ACC112 (cell line): ENCODE measurements around the gene MRPL43.

Source experiments
- H2AFZ ChIP-seq: fragments of 200-600 bp; sonication (generic); one replicate; pipeline ENCODE4 v1.6.0; 2017; ENCODE audit warnings: antibody characterized with exemption, low read length; ENCODE audit not compliant: unreplicated experiment
- H3K27ac ChIP-seq: fragments of 200-600 bp; sonication (generic); 2 replicates; pipeline ENCODE4 v1.5.1; 2014; ENCODE audit warnings: low read depth, mild to moderate bottlenecking, antibody characterized with exemption, low read length, moderate library complexity
- H3K27me3 ChIP-seq: fragments of 200-600 bp; sonication (generic); 2 replicates; pipeline ENCODE4 v1.6.1; 2014; ENCODE audit warnings: mild to moderate bottlenecking, antibody characterized with exemption, low read length, moderate library complexity, mixed read lengths; ENCODE audit not compliant: insufficient read depth
- H3K36me3 ChIP-seq: fragments of 200-600 bp; sonication (generic); 2 replicates; pipeline ENCODE4 v1.6.1; 2016; ENCODE audit warnings: mild to moderate bottlenecking, antibody characterized with exemption, low read length, moderate library complexity, mixed read lengths; ENCODE audit not compliant: insufficient read depth
- H3K4me1 ChIP-seq: fragments of 200-600 bp; sonication (generic); one replicate; pipeline ENCODE4 v1.6.1; 2016; ENCODE audit warnings: low read length, mixed read lengths; ENCODE audit not compliant: insufficient read depth, unreplicated experiment, control insufficient read depth
- H3K4me3 ChIP-seq: fragments of 200-600 bp; sonication (generic); 2 replicates; pipeline ENCODE4 v1.5.1; 2014; ENCODE audit warnings: mild to moderate bottlenecking, low read depth, low read length
- H3K79me2 ChIP-seq: fragments of 200-600 bp; sonication (generic); one replicate; pipeline ENCODE4 v1.6.0; 2016; ENCODE audit warnings: low read length; ENCODE audit not compliant: control insufficient read depth, unreplicated experiment, insufficient read depth

The MRPL43 gene

GRCh38 chr10:101010329-101010728 is 23.0 kb upstream of the MRPL43 start:
- Histone ChIP-seq H3K79me2 (no peaks in the 10 kb centered on the region), H2AFZ (no peak overlapping the region), H3K27me3 (no peaks in the 10 kb centered on the region), H3K4me1 (peaks cover 35% of the 10 kb centered on the region), H3K4me3 (no peak overlapping the region), H3K36me3 (peaks cover 8% of the 10 kb centered on the region; the same call in 1 of the 2 replicates), H3K27ac (no peak overlapping the region)

- peaks cover 8% of the 10 kb centered on the region; the same call in 1 of the 2 replicates for H3K36me3 ChIP-seq
- H3K4me1 ChIP-seq: peaks cover 26% of the 10 kb centered on the region
- H3K27me3 ChIP-seq: no peaks in the 10 kb centered on the region
- peaks cover under 1% of the 10 kb centered on the region for H3K79me2 ChIP-seq
- no peak overlapping the region for H3K27ac ChIP-seq
- no peak overlapping the region for H3K4me3 ChIP-seq
- no peak overlapping the region for H2AFZ ChIP-seq
Measured at GRCh38 chr10:101008823-101009423, 21.6 kb upstream of the MRPL43 start.

DNA sequence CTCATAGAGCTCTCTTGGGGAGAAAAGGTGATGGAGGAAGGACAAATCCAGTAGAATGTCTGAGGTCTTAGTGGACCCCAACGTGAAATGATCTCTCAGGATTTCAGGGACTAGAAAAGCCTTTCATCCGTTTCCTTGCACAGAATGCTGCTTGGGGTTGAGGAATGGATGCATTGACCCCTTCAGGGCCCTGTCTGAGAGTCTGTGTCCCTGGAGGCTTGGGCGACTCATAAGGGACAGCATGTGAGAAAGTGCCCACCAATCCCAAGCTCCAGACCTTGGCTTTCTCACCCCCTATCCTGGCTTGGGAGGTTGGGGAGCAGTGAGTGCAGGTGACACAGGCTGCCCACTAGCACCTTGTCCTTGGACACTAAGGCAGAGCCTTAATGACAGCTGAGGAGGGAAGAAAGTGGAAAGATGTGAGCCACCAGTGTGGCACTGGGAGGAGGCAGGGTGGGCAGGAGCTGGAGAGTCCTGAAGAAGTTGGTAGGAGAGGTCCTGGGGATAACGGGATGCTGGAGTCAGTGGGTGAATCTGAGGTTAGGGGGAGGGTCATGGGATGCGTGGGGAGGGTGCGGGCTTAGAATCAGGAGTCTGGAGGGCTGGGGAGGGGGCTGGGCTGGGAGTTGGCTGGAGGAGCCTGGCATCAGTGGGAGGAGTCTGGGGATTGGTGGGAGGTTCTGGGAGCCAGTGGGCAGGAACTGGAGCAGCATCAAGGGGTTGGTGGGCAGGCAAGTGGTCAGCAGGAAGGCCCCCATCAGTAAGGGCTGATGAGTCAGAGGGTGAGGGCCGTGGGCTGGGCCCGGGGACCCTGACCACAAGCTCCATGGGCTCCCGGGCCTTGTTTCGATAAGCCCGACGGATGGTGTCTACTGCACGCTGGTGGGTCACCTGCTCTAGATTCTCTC is 20.9 kb upstream of the MRPL43 start:
- Histone ChIP-seq H3K27ac (no peak overlapping the region), H3K4me3 (no peak overlapping the region), H3K36me3 (peaks cover 10% of the 10 kb centered on the region), H2AFZ (no peak overlapping the region), H3K27me3 (no peaks in the 10 kb centered on the region), H3K79me2 (peaks cover 7% of the 10 kb centered on the region), H3K4me1 (peaks cover 21% of the 10 kb centered on the region)

DNA sequence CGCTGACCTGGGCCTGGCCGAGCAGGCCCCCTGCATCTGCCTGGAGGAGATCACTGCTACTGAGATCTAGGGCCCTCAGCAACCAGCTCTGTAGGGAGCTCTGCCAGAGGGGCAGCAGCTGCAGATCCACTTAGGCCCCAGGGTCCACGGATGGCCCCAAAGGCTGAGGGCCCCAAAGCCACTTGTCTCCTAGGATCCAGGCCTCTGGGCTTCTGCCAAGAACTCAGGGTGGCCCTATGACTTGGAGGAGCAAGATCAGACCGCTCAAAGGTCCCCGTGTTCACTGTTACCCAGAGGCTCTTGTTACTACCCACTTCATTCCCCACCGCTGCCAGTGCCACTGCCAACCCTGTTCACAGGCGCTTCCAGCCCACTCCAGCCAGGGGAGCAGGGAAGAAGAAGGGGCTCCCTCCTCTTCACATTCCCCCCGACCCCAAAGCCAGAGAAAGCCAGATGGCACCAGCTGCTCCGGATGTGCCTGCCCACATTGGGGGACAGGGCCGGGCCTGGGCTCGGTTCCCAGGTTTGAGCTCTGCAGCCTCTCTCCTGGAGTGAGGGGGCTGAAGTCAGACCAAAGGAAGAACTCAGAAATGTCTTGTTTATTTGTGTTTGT is 19.9 kb upstream of the MRPL43 start:
- Histone ChIP-seq H3K36me3 (peaks cover 14% of the 10 kb centered on the region), H3K27ac (peak overlapping the region; percentile 46; the same call in 1 of the 2 replicates), H3K4me1 (peaks cover 23% of the 10 kb centered on the region), H3K4me3 (no peak overlapping the region), H2AFZ (no peak overlapping the region), H3K27me3 (no peaks in the 10 kb centered on the region), H3K79me2 (peaks cover 17% of the 10 kb centered on the region)

GRCh38 chr10:101006593-101007098 is 19.3 kb upstream of the MRPL43 start:
- Histone ChIP-seq H3K36me3 (peaks cover 14% of the 10 kb centered on the region), H3K4me3 (no peak overlapping the region), H3K27me3 (no peaks in the 10 kb centered on the region), H2AFZ (no peak overlapping the region), H3K4me1 (peaks cover 28% of the 10 kb centered on the region), H3K79me2 (peaks cover 23% of the 10 kb centered on the region), H3K27ac (0 out of 2 replicates have a peak overlapping the region, but pooled peaks have one; percentile 46)

DNA sequence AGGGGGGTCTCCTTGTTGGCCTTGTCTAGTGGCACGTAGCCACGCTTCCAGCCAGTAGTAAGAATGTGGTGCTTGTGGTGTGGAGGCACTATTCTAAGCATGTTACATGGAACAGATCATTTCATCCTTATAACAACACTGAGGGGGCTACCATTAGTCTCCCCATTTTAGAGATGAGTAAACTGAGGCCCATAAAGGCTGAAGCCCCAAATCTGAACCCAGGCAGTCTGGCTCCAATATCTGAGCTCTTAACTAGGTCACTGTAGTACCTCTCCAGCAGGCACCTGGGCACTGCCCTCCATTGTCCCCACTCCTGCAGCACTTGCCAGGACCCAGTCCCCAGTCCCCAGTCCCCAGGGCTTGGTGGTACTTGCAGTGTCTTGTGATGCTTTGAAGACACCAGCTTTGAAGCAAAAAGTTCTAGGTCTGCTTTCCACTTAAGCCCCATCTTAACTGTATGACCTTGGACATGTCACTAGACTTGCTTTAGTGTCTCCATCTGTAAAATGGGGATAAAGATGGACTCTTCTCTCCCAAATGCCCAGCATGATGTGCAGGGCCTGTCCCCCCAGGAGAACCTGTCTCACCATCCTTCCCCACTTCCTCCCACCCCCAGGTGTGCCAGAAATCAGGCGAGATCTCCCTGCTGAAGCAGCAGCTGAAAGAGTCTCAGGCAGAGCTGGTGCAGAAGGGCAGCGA is 18.7 kb upstream of the MRPL43 start:
- H3K79me2 ChIP-seq: peaks cover 29% of the 10 kb centered on the region
- no peak overlapping the region for H3K27ac ChIP-seq
- no peak overlapping the region for H2AFZ ChIP-seq
- no peaks in the 10 kb centered on the region for H3K27me3 ChIP-seq
- peaks cover 33% of the 10 kb centered on the region for H3K4me1 ChIP-seq
- no peak overlapping the region for H3K4me3 ChIP-seq
- peaks cover 14% of the 10 kb centered on the region for H3K36me3 ChIP-seq

DNA sequence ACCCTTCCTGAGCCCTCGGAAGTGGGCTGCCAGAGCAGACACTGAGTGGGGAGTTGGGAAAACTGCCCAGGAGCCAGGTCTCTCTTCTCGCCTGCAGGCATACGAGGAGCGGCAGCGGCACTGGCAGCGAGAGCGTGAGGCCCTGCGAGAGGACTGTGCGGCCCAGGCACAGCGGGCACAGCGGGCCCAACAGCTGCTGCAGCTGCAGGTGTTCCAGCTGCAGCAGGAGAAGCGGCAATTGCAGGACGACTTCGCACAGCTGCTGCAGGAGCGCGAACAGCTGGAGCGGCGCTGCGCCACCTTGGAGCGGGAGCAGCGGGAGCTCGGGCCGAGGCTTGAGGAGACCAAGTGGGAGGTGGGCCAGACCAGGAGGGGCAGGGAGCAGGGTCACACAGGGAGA is 18.1 kb upstream of the MRPL43 start:
- Histone ChIP-seq H3K36me3 (peaks cover 14% of the 10 kb centered on the region), H3K4me1 (peaks cover 35% of the 10 kb centered on the region)

GRCh38 chr10:101003639-101004206 is 16.4 kb upstream of the MRPL43 start:
- Histone ChIP-seq H3K4me1 (peaks cover 35% of the 10 kb centered on the region), H3K36me3 (peaks cover 14% of the 10 kb centered on the region), H2AFZ (no peak overlapping the region), H3K4me3 (no peak overlapping the region), H3K27ac (no peak overlapping the region), H3K79me2 (peaks cover 42% of the 10 kb centered on the region), H3K27me3 (no peaks in the 10 kb centered on the region)

More for the DNA sequence above, 18.1 kb upstream of the MRPL43 start:
- Histone ChIP-seq H2AFZ (no peak overlapping the region), H3K4me3 (no peak overlapping the region), H3K27me3 (no peaks in the 10 kb centered on the region), H3K79me2 (peaks cover 35% of the 10 kb centered on the region), H3K27ac (no peak overlapping the region)

DNA sequence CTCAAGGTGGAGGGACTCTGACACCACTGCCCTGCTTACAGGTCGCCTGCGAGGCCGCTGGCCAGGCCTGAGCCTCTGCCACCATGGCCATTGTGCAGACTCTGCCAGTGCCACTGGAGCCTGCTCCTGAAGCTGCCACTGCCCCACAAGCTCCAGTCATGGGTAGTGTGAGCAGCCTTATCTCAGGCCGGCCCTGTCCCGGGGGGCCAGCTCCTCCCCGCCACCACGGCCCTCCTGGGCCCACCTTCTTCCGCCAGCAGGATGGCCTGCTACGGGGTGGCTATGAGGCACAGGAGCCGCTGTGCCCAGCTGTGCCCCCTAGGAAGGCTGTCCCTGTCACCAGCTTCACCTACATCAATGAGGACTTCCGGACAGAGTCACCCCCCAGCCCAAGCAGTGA is 15.2 kb upstream of the MRPL43 start:
- no peaks in the 10 kb centered on the region for H3K27me3 ChIP-seq
- H3K79me2 ChIP-seq: peaks cover 42% of the 10 kb centered on the region
- H3K4me1 ChIP-seq: peaks cover 27% of the 10 kb centered on the region
- peaks cover 14% of the 10 kb centered on the region for H3K36me3 ChIP-seq
- H2AFZ ChIP-seq: no peak overlapping the region
- no peak overlapping the region for H3K27ac ChIP-seq
- H3K4me3 ChIP-seq: no peak overlapping the region; the same call in 1 of the 2 replicates

GRCh38 chr10:101001659-101002035 is 14.3 kb upstream of the MRPL43 start:
- Histone ChIP-seq H3K27ac (peak overlapping the region; percentile 19), H3K27me3 (no peaks in the 10 kb centered on the region), H3K4me3 (peak overlapping the region; percentile 88), H3K79me2 (peaks cover 42% of the 10 kb centered on the region), H2AFZ (no peak overlapping the region), H3K4me1 (peaks cover 21% of the 10 kb centered on the region), H3K36me3 (peaks cover 14% of the 10 kb centered on the region)
